HPDE6-E6E7 (cell line): Measurements from ENCODE around the gene MYO3B.
"Not testable (repeated sequence)": the region's sequence is repeated elsewhere in the genome, so short reads cannot be mapped to it uniquely, and the experiment has no call there.

Experiments used
- DNase-seq: peaks from one replicate; pipeline ENCODE4 v3.0.0; 2011; ENCODE audit warnings: missing footprints; ENCODE audit errors: extremely low spot score

The MYO3B gene

GRCh38 chr2:170639635-170640034 is 461.7 kb downstream of the MYO3B start:
- DNase-seq: no peak

DNA sequence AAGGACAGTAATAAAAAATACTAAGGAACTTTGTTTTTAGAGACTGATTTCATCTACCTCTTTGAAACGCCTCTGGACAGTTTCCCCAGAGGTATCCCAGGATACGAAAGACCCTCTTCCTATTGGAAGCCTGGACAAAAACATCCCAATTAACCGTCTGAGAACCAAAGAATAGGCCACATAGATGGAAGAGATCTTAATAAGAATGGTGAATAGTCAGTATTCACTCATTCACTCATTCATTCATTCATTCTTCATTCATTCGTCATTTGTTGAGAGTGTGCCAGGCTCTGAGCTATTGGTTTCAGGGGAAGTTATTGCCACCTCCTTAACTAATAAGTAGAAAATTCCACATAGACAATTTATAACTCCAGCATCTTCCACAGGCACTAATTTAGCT is 464.0 kb downstream of the MYO3B start:
- DNase-seq: no peak

- DNase-seq: no peak
Observed at GRCh38 chr2:170643346-170643745, 465.4 kb downstream of the MYO3B start.

- DNase-seq: no peak
Observed at GRCh38 chr2:170647741-170648436, 469.9 kb downstream of the MYO3B start.

- no peak for DNase-seq
Observed at GRCh38 chr2:170651624-170652325, 473.8 kb downstream of the MYO3B start.

- DNase-seq: no peak
Observed at GRCh38 chr2:170652637-170653417, 474.9 kb downstream of the MYO3B start.

DNA sequence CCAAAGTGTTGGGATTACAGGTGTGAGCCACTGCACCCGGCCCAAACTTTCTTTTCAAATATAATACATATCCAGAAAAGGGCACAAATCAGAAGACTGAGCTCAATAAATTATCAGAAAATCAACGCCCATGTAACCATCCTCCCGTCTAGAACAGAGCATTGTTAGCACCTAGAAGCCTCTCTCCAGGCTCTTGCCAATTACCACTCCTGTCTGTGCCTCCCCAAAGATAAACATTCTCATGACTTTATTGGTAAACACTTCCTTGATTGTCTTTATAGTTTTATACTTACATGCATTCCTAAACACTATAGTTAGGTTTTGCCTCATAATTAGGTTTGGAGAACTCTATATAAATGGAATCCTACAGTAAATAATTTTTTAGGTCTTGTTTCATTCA is 478.7 kb downstream of the MYO3B start:
- no peak for DNase-seq

DNA sequence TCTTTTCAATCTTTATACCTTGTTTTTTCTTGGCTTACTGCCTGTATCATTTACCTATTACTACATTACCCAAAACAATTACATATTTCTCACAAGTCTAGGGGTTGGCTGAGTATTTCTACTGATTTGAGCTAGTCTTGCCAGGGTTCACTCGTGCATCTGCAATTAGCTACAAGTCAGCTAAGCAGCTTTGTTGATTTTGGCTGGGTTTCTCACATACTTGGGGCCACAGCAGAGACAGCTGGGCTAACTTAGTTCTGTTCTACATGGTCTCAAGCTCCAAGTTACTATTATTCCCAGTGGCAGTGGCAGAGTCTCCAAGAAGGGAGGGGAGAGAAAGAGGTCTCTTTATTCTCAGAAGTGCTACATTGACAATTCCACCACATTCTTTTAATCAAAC is 482.5 kb downstream of the MYO3B start:
- no peak for DNase-seq

DNA sequence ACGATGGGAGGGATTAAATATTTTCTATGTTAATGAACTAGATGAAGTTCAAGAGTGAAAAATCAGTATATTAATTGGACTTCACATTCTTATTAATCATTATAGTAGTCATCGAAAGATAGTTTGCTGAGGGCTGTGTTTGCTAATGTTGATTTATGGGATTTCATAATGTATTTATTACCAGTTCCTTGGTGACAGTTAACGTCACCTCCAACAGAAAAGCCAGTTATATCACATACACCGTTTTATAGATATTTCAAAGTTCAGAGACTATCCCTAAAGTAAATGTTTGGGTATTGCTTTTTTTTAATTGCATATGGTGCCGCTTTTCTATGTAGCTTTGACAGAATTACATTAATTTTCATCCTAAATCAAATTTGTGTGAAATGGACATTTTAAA is 487.8 kb downstream of the MYO3B start:
- DNase-seq: no peak

GRCh38 chr2:170669909-170670308 is 492.0 kb downstream of the MYO3B start:
- no peak for DNase-seq

DNA sequence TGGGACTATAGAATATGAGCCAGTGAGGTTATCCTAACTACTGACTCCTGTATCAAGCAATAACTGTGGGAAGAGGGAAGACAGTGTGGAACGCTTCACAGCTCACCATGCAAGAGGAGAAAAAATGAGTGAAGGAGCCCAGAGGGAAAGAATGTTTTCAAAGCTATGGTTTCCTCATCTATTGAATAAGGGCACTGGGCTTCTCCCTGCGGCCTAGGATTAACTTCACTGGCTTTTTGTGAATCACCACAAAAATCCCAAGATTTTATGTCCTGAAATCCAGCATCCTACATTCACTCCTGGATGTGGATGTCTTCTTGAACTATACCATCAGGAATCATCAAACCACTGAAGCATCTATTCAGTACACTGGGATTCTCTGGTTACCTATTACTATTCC is 492.7 kb downstream of the MYO3B start:
- no peak for DNase-seq

DNA sequence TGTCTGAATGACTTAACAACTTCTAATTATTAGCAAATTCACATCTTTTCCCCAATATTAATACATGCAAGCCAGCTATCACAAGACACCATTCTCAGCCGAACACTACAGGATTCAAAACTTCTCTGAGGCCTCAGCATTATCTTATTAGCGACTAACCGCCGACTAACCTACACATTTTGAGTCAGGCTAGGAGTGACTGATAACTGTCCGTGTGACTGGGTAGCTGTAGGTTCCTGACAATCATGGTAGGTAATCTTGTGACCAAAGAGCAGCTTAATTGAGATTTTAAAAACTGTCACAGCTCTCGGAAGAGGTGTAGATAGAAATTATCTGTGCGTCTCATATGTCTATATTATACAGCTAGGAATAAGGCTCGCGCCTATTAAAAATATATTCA is 493.1 kb downstream of the MYO3B start:
- no peak for DNase-seq

DNA sequence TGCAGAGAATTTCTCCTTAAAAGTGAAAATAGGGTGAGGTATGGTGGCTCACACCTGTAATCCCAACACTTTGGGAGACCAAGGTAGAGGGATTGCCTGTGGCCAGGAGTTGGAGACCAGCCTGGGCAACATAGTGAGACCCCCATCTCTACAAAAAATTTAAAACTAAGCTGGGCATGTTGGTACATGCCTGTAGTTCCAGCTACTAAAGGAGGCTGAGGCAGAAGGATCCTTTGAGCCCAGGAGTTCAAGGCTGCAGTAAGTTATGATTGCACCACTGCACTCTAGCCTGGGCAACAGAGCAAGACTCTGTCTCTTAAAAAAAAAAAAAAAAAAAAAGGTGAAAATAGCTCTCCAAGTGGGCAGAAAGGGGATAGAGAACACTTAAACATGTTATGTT is 496.3 kb downstream of the MYO3B start:
- not testable (repeated sequence) for DNase-seq

DNA sequence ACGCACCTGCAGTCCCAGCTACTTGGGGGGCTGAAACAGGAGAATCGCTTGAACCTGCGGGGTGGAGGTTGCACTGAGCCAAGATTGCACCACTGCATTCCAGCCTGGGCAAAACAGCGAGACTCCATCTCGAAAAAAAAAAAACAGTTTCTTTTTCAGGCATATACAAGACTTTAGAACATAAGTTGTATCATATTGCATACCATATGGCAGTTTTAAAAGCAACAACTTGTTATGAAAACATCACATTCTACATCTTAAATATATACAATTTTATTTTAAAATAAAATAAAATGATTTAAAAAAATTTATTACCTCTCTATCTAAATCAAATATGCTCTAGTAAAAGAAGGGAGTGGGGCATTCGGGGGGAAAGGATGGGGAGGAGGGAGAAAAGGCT is 497.8 kb downstream of the MYO3B start:
- no peak for DNase-seq

DNA sequence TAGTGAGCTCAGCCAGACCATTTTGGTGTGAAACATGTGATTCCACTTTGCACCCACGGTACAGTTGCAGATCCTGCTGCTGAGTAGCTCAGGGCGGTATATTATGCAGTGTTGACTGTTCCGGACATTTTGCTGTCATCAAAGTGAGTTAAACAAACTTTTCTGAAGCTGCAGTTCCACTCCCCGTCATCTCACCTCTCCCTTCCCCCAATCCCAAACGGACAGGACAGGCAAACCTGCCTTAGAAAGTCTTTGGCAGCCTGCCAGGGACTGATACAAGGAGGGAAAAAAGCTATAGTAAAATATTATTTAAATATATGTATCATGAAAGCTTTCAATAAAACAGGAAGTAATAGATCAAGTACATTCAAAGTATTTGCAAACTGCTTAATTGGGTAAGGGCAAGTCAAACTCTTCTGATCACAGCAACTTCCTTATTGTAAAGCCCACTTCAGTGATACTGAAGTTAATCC is 501.7 kb downstream of the MYO3B start:
- DNase-seq: no peak

GRCh38 chr2:170680172-170680941 is 502.4 kb downstream of the MYO3B start:
- DNase-seq: no peak

DNA sequence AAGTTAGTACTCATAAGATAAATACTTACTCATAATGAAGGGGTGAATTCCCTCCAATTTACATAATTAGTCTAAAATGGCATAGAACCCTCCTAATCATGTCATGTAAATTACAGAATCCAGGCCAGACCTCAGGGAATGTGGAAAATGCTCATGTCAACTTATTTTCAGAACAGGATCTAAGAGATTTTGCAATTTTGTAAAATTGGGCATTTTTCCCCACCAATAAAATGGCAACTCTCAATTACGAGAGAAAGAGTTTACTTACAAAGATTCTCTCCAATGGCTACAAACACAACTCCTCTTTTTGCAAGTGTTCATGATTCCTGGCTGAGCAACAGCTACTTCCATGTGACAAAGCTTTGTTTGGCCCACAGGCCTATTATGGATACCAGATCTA is 503.4 kb downstream of the MYO3B start:
- DNase-seq: no peak

GRCh38 chr2:170685591-170685990 is 507.6 kb downstream of the MYO3B start:
- DNase-seq: no peak

DNA sequence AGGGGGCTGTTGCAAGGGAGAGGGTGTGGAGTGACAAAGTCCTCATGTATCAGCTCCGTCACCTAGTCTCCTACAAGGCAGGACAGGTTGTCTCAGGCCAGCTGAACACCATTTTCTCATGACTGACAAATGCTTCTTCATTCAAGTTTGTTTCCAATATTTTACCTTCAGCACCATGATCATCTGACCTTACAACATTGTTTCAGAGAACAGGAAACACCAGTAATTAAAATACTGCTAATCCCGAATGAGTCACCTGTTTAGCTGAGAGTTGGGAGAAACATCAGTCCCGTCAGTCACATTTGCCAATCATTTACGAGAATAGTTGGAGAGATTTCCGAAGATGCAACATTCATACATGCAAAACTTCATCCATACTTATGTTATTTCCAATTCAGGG is 511.5 kb downstream of the MYO3B start:
- DNase-seq: no peak

- DNase-seq: no peak
Observed at GRCh38 chr2:170690640-170691039, 512.7 kb downstream of the MYO3B start.

GRCh38 chr2:170694316-170694715 is 516.4 kb downstream of the MYO3B start:
- DNase-seq: no peak
